Aorta (tissue), 5 donors: Measurements from ENCODE around the gene MPHOSPH6. TPM values are rescaled to one million over a fixed set of nuclear protein-coding genes. Genes with fewer than 3 reads are reported as not detected.

Source experiments
- ATAC-seq: fragments of 200-7000 bp; cut with Tn5 transposase; one replicate; pipeline ENCODE4 v1.9.1; 2022; ENCODE audit warnings: moderate library complexity; ENCODE audit not compliant: low FRiP score
- DNase-seq, 2 donors: peaks; one replicate each; pipeline ENCODE4 v3.0.0-alpha.2; 2020
- H3K27ac ChIP-seq, 2 donors: one replicate each; pipeline ENCODE4 v1.5.1; 2013; ENCODE audit warnings: low read length in 2 of 2, mild to moderate bottlenecking in 2 of 2, moderate library complexity in 2 of 2, control low read depth in 1 of 2, inconsistent platforms in 1 of 2, low read depth in 1 of 2
- H3K27me3 ChIP-seq, 2 donors: one replicate each; pipeline ENCODE4 v1.6.1; 2013; ENCODE audit warnings: control low read depth in 1 of 2, low read length in 1 of 2, mild to moderate bottlenecking in 1 of 2, moderate library complexity in 1 of 2; ENCODE audit not compliant: insufficient read depth in 2 of 2, control insufficient read depth in 1 of 2
- H3K36me3 ChIP-seq, 2 donors: one replicate each; pipeline ENCODE4 v1.6.1; 2013; ENCODE audit warnings: control low read depth in 1 of 2, low read length in 1 of 2, mild to moderate bottlenecking in 1 of 2; ENCODE audit not compliant: insufficient read depth in 2 of 2, control insufficient read depth in 1 of 2
- H3K4me1 ChIP-seq, 2 donors: one replicate each; pipeline ENCODE4 v1.6.1; 2013; ENCODE audit warnings: low read length in 2 of 2, control low read depth in 1 of 2, mild to moderate bottlenecking in 1 of 2, moderate library complexity in 1 of 2; ENCODE audit not compliant: insufficient read depth in 2 of 2, control insufficient read depth in 1 of 2
- H3K4me3 ChIP-seq, 2 donors: one replicate each; pipeline ENCODE4 v1.5.1; 2013; ENCODE audit warnings: low read length in 2 of 2, control low read depth in 1 of 2, mild to moderate bottlenecking in 1 of 2
- H3K9me3 ChIP-seq: one replicate; pipeline ENCODE4 v1.6.1; 2013; ENCODE audit warnings: mild to moderate bottlenecking, low read length; ENCODE audit not compliant: control insufficient read depth
- WGBS, 2 donors: extraction: QIAGEN DNeasy Blood & Tissue Kit; methylation state at CpG; one replicate each; pipeline ENCODE4 v1.1.7; 2013; 5-methylcytosine and 5-hydroxymethylcytosine counted together
- intact Hi-C, 2 donors: fragments of 100-400 bp; cut with DNase I; formaldehyde crosslinking; loops; one replicate each; pipeline versions ENCODE4 v1.14.2 to v1.15.0; 2022
- polyA plus RNA-seq, 2 donors: library from polyadenylated mRNA; stranded (reverse); fragments of 200-250 nt; gene quantifications; one replicate each; pipeline ENCODE4 v1.2.3, GENCODE V29; 2013
- total RNA-seq, 2 donors: library from RNA; stranded (reverse); fragmentation: NEBNext Ultra II Directional; extraction: Animal tissue kit (Norgen Biotek cat#: 25700); gene quantifications; one replicate each; pipeline ENCODE4 v1.2.1, GENCODE V29; 2021
- donor health status: healthy with polysubstance abuse.
- donor health status: Bipolar disorder and iron deficiency.
- donor health status: DM: no; HTN: no; CAD: no.
- donor health status: DM: no; HTN: no; CAD: no.
- donor health status: DM: yes; HTN: yes; CAD: no.

Gene MPHOSPH6
- total and polyA plus RNA-seq, 4 donors: 8.6 to 20.4 (median 10.5) TPM

- ATAC-seq (no peak), DNase-seq (no peak)
- WGBS, 2 donors: 74 to 80% methylated on average over 3 of the region's 3 CpGs
- Histone ChIP-seq H3K9me3 (no peaks in the 10 kb centered on the region), H3K4me1 (no peaks in the 10 kb centered on the region), H3K27ac (no peak overlapping the region), H3K4me3 (no peak overlapping the region), H3K36me3 (no peaks in the 10 kb centered on the region), H3K27me3 (peaks cover 0 to 1% of the 10 kb centered on the region in 2 donors)
- intact Hi-C loops: no loop called here
These were observed 11.6 kb upstream of the MPHOSPH6 start for GRCh38 chr16:82181461-82182185.

- Histone ChIP-seq H3K27me3 (peaks cover 0 to 1% of the 10 kb centered on the region in 2 donors), H3K9me3 (no peaks in the 10 kb centered on the region), H3K27ac (no peak overlapping the region), H3K4me3 (no peak overlapping the region), H3K4me1 (no peaks in the 10 kb centered on the region), H3K36me3 (no peaks in the 10 kb centered on the region)
- ATAC-seq (no peak), DNase-seq (no peak)
- intact Hi-C loops: no loop called here
- 66 to 72% methylated on average over 2 of the region's 2 CpGs for WGBS, 2 donors
These were observed 8.3 kb upstream of the MPHOSPH6 start for GRCh38 chr16:82178352-82178751.

GRCh38 chr16:82177555-82177954, 7.5 kb upstream of the MPHOSPH6 start:
- WGBS, 2 donors: 74 to 78% methylated on average over 4 of the region's 4 CpGs
- ATAC-seq: no peak
- Histone ChIP-seq H3K4me1 (no peaks in the 10 kb centered on the region), H3K36me3 (no peaks in the 10 kb centered on the region), H3K27ac (no peak overlapping the region), H3K9me3 (no peaks in the 10 kb centered on the region), H3K4me3 (no peak overlapping the region), H3K27me3 (peaks cover 0 to 1% of the 10 kb centered on the region in 2 donors)
- intact Hi-C loops: no loop called here
- DNase-seq: no peak

GRCh38 chr16:82176204-82176603, 6.2 kb upstream of the MPHOSPH6 start:
- Histone ChIP-seq H3K27ac (no peak overlapping the region), H3K4me1 (no peaks in the 10 kb centered on the region), H3K27me3 (peaks cover 0 to 1% of the 10 kb centered on the region in 2 donors), H3K9me3 (no peaks in the 10 kb centered on the region), H3K4me3 (no peak overlapping the region), H3K36me3 (no peaks in the 10 kb centered on the region)
- WGBS, 2 donors: 92 to 93% methylated on average over 3 of the region's 3 CpGs
- intact Hi-C loops: no loop called here
- ATAC-seq: no peak
- DNase-seq: no peak

GRCh38 chr16:82175627-82176026, 5.6 kb upstream of the MPHOSPH6 start:
- no peaks in the 10 kb centered on the region for H3K36me3 ChIP-seq
- H3K27ac ChIP-seq: no peak overlapping the region
- no peak for DNase-seq
- ATAC-seq: no peak
- no peak overlapping the region for H3K4me3 ChIP-seq
- intact Hi-C loops: no loop called here
- 77 to 84% methylated on average over 4 of the region's 4 CpGs for WGBS, 2 donors
- no peaks in the 10 kb centered on the region for H3K4me1 ChIP-seq
- no peaks in the 10 kb centered on the region for H3K9me3 ChIP-seq
- peaks cover 0 to 1% of the 10 kb centered on the region in 2 donors for H3K27me3 ChIP-seq

- Histone ChIP-seq H3K27ac (no peak overlapping the region), H3K4me3 (no peak overlapping the region), H3K36me3 (no peaks in the 10 kb centered on the region), H3K9me3 (no peaks in the 10 kb centered on the region), H3K4me1 (no peaks in the 10 kb centered on the region), H3K27me3 (no peaks in the 10 kb centered on the region)
- ATAC-seq (no peak), DNase-seq (no peak)
- WGBS, 2 donors: 99 to 100% methylated on average over 5 of the region's 5 CpGs
- intact Hi-C loops: no loop called here
These were observed 2.4 kb downstream of the MPHOSPH6 start for GRCh38 chr16:82167670-82168069.

- Histone ChIP-seq H3K4me3 (no peak overlapping the region), H3K36me3 (peaks cover 3 to 8% of the 10 kb centered on the region in 2 donors), H3K4me1 (no peaks in the 10 kb centered on the region), H3K27me3 (no peaks in the 10 kb centered on the region), H3K27ac (no peak overlapping the region), H3K9me3 (no peaks in the 10 kb centered on the region)
- intact Hi-C loops: no loop called here
- 70 to 74% methylated on average over 6 of the region's 6 CpGs for WGBS, 2 donors
- no peak for ATAC-seq
- DNase-seq: no peak
These were observed 9.8 kb downstream of the MPHOSPH6 start for GRCh38 chr16:82160226-82160625.

- H3K27me3 ChIP-seq: no peaks in the 10 kb centered on the region
- no peak for ATAC-seq
- H3K4me3 ChIP-seq: no peak overlapping the region
- peaks cover 3 to 8% of the 10 kb centered on the region in 2 donors for H3K36me3 ChIP-seq
- DNase-seq: no peak
- H3K4me1 ChIP-seq: no peaks in the 10 kb centered on the region
- WGBS, 2 donors: 85% methylated on average over 5 of the region's 5 CpGs
- H3K9me3 ChIP-seq: no peaks in the 10 kb centered on the region
- H3K27ac ChIP-seq: no peak overlapping the region
- intact Hi-C loops: no loop called here
These were observed 12.2 kb downstream of the MPHOSPH6 start for GRCh38 chr16:82157836-82158235.

- Histone ChIP-seq H3K9me3 (no peaks in the 10 kb centered on the region), H3K36me3 (peaks cover 3 to 8% of the 10 kb centered on the region in 2 donors), H3K4me1 (no peaks in the 10 kb centered on the region), H3K27me3 (no peaks in the 10 kb centered on the region), H3K4me3 (no peak overlapping the region), H3K27ac (no peak overlapping the region)
- 83 to 84% methylated on average over 2 of the region's 2 CpGs for WGBS, 2 donors
- intact Hi-C loops: no loop called here
- ATAC-seq (no peak), DNase-seq (no peak)
These were observed 12.6 kb downstream of the MPHOSPH6 start for GRCh38 chr16:82157534-82157812.
